SK-N-MC (cell line): ENCODE data around the gene TMEM63A.

Experiments
- EZH2 ChIP-seq: fragments of 200-600 bp; sonication (generic); IDR thresholded peaks from one replicate; pipeline ENCODE4 v1.6.1; 2017; ENCODE audit warnings: antibody characterized with exemption
- POLR2AphosphoS5 ChIP-seq: IDR thresholded peaks from 2 replicates; pipeline ENCODE4 v1.6.1; 2012; ENCODE audit warnings: mild to moderate bottlenecking, low read depth, low read length, borderline replicate concordance

- TF ChIP-seq EZH2 (no peak), POLR2AphosphoS5 (no peak)
Measured at GRCh38 chr1:225847610-225848009, 34.6 kb downstream of the TMEM63A start.
